Activated CD4-positive, alpha-beta T cell treated with anti-CD3 and anti-CD28 coated beads, Interleukin-2, amount 50 U/mL, for 16 hours (primary cell): ENCODE results near the gene BEST1.
"Not testable (repeated sequence)": the region's sequence is repeated elsewhere in the genome, so short reads cannot be mapped to it uniquely, and the experiment has no call there.

ENCODE experiments used
- DNase-seq: peaks from one replicate; pipeline ENCODE4 v3.0.0-alpha.2; 2020

BEST1 gene

DNA sequence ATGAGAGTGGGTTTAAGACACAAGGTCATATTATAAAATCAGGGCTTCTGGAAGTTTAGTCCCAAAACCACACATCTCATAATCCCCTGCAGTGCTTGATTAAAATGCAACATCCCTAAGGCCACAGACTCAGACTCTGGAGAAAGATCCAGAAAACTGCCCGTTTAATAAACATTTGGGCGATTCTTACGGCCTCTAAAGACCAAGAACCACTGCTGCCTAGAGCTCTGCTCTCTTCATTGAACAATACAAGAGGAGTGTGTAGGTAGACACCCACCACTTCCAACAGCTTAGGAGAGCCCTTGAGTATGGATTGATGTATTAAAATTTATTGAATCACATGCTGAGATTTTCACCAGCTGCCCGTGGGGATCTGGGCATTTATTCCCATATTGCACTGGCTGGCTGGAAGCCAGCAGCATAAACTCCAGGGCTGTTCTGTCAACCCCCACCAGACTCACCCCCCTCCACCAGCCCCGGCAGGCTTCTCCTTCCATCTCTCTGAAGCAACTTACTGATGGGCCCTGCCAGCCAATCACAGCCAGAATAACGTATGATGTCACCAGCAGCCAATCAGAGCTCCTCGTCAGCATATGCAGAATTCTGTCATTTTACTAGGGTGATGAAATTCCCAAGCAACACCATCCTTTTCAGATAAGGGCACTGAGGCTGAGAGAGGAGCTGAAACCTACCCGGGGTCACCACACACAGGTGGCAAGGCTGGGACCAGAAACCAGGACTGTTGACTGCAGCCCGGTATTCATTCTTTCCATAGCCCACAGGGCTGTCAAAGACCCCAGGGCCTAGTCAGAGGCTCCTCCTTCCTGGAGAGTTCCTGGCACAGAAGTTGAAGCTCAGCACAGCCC, 749 bp upstream of the BEST1 start:
- DNase-seq: peak; percentile 44

GRCh38 chr11:61951484-61952135, 1.5 kb downstream of the BEST1 start:
- DNase-seq: no peak

DNA sequence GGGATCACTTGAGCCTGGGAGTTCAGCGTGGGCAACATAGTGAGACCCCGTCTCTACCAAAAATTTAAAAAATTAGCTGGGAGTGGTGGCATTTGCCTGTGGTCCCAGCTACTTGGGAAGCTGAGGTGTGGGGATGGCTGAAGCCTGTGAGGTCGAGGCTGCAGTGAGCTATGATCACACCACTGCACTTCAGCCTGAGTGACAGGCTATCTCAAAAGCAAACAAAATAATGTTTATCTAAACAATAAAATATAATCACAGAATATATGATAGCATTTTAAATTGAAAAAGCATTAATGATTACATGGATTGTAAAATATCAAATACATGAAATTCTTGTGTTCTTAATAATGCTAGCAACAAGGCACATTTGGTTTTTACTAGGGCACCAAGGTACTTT, 2.7 kb downstream of the BEST1 start:
- no peak for DNase-seq

- not testable (repeated sequence) for DNase-seq
Observed at GRCh38 chr11:61953632-61954031, 3.5 kb downstream of the BEST1 start.

DNA sequence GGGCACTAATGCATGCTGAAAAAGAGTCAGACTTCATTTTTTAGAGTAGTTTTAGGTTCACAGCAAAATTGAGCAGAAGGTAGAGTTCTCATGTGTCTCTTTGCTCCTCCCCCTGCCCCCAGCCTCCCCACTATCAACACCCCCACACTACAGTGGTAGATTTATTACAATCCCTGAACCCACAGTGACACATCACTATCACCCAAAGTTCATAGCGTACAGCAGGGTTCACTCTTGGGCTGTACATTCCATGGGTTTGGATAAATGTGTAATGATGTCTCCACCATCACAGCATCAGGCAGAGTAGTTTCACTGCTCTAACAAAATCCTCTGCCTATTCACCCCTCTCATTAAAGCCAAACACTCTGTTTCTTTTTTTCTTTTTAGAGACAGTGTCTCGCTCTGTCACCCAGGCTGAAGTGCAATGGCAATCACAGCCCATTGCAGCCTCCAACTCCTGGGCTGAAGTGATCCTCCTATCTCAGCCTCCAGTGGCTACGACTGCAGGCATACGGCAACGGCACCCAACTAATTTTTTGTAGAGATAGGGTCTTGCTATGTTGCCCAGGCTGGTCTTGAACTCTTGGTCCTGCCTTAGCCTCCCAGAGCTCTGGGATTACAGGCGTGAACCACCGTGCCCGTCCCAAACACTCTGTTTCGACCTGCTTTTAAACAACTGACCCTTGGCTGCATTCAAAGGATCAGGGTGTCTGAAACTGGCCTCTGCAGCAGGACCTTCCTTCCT, 4.1 kb downstream of the BEST1 start:
- no peak for DNase-seq

DNA sequence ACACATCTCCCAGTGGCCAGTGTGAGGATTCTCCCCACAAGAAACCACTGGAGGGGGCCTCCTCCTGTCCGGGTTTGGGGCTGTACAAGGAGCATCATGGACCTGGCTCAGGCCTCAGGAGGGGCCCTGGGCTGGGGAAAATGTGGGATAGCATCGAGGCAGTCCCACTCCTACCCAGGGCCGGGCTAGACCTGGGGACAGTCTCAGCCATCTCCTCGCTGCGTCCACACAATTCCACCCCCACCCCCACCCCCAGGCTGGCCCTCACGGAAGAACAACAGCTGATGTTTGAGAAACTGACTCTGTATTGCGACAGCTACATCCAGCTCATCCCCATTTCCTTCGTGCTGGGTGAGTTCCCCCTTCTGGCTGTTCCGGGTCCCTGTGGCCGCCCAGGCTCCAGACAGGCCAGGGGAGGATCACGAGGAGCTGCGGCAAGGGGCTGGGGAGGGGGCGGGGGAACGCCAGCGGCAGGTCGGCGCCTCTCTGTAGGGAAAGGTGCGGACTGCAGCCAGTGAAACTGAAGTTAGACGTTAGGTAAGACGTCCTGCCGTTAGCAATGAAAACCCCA, 4.8 kb downstream of the BEST1 start:
- no peak for DNase-seq

DNA sequence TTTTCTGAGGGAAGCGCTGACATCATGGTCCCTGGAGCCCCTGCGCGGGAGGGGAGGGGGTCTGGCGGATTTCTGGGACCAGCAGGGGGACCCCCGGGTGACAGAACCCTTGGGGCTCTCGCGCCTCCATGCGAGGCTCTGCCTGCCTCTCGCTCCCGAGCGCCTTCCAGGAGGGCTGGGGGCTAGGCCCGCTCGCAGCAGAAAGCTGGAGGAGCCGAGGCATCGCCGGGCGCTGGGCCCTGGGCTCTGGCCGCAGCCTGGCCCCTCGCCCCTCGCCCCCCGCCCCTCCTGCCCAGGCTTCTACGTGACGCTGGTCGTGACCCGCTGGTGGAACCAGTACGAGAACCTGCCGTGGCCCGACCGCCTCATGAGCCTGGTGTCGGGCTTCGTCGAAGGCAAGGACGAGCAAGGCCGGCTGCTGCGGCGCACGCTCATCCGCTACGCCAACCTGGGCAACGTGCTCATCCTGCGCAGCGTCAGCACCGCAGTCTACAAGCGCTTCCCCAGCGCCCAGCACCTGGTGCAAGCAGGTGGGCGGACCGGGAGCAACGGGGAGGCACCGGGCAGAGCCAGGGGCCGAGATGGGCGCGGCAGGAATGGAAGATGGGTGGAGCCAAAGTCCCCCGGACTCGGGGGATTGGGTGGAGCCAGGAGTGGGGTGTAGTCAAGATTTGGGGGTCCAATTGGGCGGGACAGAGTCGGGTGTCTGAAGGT, 5.4 kb downstream of the BEST1 start:
- DNase-seq: no peak

- DNase-seq: no peak
Observed at GRCh38 chr11:61956191-61957020, 6.3 kb downstream of the BEST1 start.

- no peak for DNase-seq
Observed at GRCh38 chr11:61957021-61957770, 7.0 kb downstream of the BEST1 start.

DNA sequence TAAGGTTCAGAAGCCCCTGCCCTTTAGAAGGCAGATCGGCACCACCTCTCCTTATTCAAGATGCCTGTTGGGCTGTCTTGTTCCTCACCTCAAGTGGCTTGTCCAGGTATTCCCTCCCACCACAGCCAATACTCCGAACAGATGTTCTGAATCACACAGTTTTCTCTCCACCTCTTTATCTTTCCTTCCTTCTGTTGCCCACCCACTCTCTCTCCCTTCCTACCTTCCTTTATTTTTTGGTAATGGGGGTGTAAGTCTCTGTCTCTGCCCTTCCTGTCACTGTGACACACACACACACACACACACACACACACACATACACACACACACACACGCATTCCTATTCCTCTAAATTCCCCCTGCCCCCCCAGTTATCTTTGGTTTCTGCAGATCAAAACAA, 8.4 kb downstream of the BEST1 start:
- DNase-seq: no peak

DNA sequence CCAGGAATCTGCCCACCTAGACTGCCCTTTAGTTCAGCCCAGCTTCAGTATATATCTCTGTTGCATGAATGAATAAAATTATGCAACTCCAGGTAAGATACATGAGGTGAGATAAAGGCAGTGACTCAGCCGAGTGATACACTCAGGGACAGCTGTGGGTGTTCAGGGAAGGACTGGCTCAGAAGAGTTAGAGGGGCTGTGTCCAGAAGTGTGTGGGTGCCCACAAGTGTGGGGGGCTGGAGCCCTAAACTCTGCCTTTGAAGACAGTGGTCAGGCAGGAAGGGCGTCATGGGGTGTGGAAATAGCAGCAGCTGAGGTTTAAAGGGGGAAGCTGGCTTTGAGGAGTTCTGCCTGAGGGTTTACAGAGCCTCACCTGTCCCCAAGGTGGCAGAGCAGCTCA, 9.0 kb downstream of the BEST1 start:
- no peak for DNase-seq

DNA sequence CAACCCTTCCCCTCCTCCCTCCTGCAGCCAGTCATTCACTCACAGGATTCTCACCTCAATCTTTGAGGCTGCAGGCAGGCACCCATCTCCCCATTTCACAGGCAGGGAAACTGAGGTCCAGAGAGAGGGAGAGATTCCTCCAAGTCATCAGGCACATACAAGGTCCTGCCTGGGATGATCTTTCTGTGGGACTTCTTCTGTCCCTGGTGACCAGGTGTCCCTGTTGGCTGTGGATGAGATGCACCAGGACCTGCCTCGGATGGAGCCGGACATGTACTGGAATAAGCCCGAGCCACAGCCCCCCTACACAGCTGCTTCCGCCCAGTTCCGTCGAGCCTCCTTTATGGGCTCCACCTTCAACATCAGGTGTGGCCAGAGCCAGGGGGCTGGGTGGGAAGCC, 9.5 kb downstream of the BEST1 start:
- DNase-seq: no peak

- DNase-seq: no peak
Observed at GRCh38 chr11:61960532-61960931, 10.4 kb downstream of the BEST1 start.

- no peak for DNase-seq
Observed at GRCh38 chr11:61961570-61962212, 11.5 kb downstream of the BEST1 start.

GRCh38 chr11:61962213-61963015, 12.3 kb downstream of the BEST1 start:
- no peak for DNase-seq

DNA sequence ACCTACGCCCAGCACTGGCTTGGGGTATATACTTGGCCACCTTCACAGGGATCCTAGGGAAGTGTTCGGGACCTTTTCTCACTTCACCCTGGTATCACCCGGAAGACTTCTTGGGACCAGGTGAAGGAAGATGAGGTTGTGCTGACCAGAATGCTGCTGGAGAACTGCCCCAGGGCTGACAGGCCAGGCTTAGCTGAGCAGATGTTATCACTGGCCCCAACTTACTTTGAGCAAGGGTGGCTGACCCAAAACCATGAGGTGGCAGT, 12.8 kb downstream of the BEST1 start:
- DNase-seq: no peak

GRCh38 chr11:61963282-61964057, 13.3 kb downstream of the BEST1 start:
- peak; percentile 47 for DNase-seq

DNA sequence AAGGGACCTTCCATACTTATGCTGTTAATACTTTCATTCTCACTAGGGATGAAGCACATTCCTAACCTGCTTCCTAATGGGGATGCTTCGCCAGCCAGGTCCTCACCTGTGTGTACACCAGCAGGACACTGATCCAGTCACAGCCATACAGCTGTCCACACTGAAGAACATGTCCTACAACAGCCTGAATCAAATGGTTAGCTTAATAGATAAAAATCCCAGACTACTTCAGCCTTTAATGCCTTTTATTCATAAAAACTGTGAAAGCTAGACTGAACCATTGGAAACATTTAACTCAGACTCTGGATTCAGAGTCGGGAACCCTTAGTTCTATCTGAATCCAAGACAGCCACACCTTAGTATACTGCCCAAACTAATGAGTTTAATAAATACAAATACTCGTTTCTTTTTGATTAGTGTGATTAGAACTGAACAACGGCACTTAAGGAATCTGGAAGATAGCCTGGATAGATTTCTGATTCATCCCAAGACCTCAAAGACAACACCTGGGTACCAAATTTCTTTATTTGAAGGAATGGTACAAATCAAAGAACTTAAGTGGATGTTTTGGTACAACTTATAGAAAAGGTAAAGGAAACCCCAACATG, 14.0 kb downstream of the BEST1 start:
- DNase-seq: no peak
